IPS DF 6.9 (cell line): ENCODE results near the gene RGS7.

Experiments used
- DNase-seq: peaks from one replicate; pipeline ENCODE4 v3.0.0-alpha.2; 2013; ENCODE audit warnings: low read depth, low spot score
- H3K27ac ChIP-seq: one replicate; pipeline ENCODE4 v1.5.1; 2013; ENCODE audit warnings: low read length, control low read depth
- H3K27me3 ChIP-seq: 2 replicates; pipeline ENCODE4 v1.6.1; 2013; ENCODE audit warnings: mild to moderate bottlenecking, low read length; ENCODE audit not compliant: control insufficient read depth, insufficient read depth
- H3K36me3 ChIP-seq: 2 replicates; pipeline ENCODE4 v1.6.1; 2013; ENCODE audit warnings: low read length; ENCODE audit not compliant: control insufficient read depth, insufficient read depth
- H3K4me1 ChIP-seq: 2 replicates; pipeline ENCODE4 v1.6.1; 2013; ENCODE audit warnings: low read length; ENCODE audit not compliant: control insufficient read depth, insufficient read depth
- H3K4me3 ChIP-seq: 2 replicates; pipeline ENCODE4 v1.5.1; 2013; ENCODE audit warnings: mild to moderate bottlenecking, low read length
- H3K9me3 ChIP-seq: 2 replicates; pipeline ENCODE4 v1.6.1; 2013; ENCODE audit warnings: low read length, inconsistent platforms; ENCODE audit not compliant: control insufficient read depth, insufficient read depth
- WGBS: extraction: QIAGEN DNeasy Blood & Tissue Kit; methylation state at CpG from one replicate; pipeline ENCODE4 v1.1.7; 2013; ENCODE audit warnings: mixed read lengths, missing lambda C conversion rate; ENCODE audit not compliant: insufficient read length, insufficient coverage; 5-methylcytosine and 5-hydroxymethylcytosine counted together

The RGS7 gene

DNA sequence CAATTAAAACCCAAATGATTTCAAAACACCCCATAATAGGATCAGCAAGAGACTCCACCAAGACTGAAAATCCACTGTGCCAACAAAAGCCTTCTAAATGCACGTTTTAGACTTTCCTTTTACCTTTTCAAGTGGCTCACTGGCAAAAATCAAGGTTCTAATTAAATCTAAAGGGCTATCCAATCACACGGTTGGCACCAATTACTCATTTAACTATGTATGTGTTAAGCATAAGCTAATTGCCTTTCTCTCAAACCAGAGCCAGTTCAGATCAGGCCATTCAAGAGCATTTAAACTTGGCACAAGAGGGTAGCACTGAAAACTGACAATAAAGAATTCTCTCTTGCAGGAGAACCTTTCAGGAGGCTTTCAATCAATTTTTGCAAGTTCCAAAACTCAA, 139.5 kb downstream of the RGS7 start:
- no peak for DNase-seq
- Histone ChIP-seq H3K36me3 (no peaks in the 10 kb centered on the region), H3K4me3 (no peak overlapping the region), H3K27me3 (no peaks in the 10 kb centered on the region), H3K4me1 (no peaks in the 10 kb centered on the region), H3K27ac (no peak overlapping the region), H3K9me3 (no peaks in the 10 kb centered on the region)
- no CpG with 5 or more reads among the region's 2 CpGs for WGBS

DNA sequence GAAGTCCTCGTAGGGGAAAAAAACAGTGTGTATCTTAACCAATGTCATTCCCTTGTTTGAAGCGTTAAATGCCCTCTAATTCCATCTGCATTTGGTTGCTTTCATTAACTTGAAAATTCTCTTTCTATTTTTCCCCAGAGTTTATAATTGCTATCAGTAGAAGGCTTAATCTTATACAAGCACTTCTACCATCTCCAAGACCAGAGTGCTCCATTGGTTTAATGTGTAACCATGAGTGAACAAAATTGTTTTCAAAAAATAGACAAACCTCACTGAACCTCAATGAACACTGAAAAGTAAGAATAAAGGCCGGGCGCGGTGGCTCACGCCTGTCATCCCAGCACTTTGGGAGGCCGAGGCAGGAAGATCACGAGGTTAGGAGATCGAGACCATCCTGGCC, 141.3 kb downstream of the RGS7 start:
- no peaks in the 10 kb centered on the region for H3K36me3 ChIP-seq
- H3K4me3 ChIP-seq: no peak overlapping the region
- no CpG with 5 or more reads among the region's 9 CpGs for WGBS
- no peaks in the 10 kb centered on the region for H3K27me3 ChIP-seq
- no peak overlapping the region for H3K27ac ChIP-seq
- H3K4me1 ChIP-seq: no peaks in the 10 kb centered on the region; the same call in 1 of the 2 replicates
- no peak for DNase-seq
- H3K9me3 ChIP-seq: no peaks in the 10 kb centered on the region

DNA sequence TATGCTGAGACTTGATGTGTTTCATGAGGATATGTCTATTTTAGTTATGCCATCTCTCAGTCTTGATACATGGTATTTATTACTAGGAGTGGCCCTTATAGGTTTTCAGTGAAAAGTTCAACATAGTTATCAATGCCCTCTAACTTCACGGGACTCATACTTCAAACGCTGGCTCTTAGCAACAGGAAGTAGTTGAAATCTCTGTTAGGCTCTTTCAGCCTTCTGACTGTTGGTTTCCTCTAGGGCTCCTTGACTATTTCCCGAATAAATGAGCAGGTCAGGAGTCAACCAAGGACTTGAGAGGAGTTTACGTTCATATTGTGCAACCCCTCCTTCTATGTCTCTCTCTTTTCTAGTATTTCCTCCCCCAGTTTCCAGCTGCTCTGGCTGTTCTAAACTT, 141.8 kb downstream of the RGS7 start:
- Histone ChIP-seq H3K4me1 (no peaks in the 10 kb centered on the region; the same call in 1 of the 2 replicates), H3K4me3 (no peak overlapping the region), H3K9me3 (no peaks in the 10 kb centered on the region), H3K27ac (no peak overlapping the region), H3K27me3 (no peaks in the 10 kb centered on the region), H3K36me3 (no peaks in the 10 kb centered on the region)
- DNase-seq: no peak
- no CpG with 5 or more reads among the region's 4 CpGs for WGBS

DNA sequence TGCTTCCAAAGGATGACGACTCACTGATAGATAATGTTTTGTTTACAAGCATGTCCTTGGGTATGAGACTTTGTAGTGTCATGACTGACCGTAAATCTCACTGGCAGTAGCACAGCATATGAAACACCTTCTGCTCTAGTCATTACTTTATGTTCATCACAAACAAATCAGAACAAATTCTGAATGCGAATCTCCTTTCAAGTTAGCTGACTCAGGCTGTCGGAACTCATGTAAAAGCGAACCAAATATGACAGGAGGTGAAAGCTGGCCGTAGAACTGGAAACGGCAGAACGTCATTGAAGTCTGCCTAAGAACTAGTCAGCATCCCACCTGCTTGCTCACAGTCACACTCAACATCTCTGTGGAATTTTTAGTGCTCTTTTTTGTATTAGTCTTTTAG, 143.9 kb downstream of the RGS7 start:
- Histone ChIP-seq H3K27ac (no peak overlapping the region), H3K4me3 (no peak overlapping the region), H3K4me1 (no peaks in the 10 kb centered on the region; the same call in 1 of the 2 replicates), H3K36me3 (no peaks in the 10 kb centered on the region), H3K27me3 (no peaks in the 10 kb centered on the region), H3K9me3 (no peaks in the 10 kb centered on the region)
- DNase-seq: no peak
- WGBS: no CpG with 5 or more reads among the region's 8 CpGs

DNA sequence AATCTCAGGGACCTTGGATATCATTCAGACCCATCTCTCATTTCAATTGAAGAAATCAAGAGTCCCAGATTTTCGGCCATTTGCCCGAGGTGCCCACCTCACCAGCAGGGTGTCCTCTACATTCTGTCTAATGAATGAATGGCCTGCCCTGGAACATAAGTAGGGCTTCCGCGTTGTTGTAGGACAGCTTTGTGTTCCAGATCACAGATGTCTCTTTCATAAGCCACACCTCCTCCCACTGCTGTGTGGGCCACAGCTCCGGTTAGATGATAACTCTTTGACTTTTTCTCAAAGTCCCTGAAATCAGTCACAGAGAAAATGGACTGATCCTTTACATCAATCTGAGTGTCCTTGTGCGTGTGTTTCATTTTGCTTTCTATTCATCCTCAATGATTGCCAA, 144.4 kb downstream of the RGS7 start:
- Histone ChIP-seq H3K36me3 (no peaks in the 10 kb centered on the region), H3K27ac (no peak overlapping the region), H3K4me3 (no peak overlapping the region), H3K27me3 (no peaks in the 10 kb centered on the region), H3K9me3 (no peaks in the 10 kb centered on the region), H3K4me1 (no peaks in the 10 kb centered on the region; the same call in 1 of the 2 replicates)
- no CpG with 5 or more reads among the region's 6 CpGs for WGBS
- DNase-seq: no peak

DNA sequence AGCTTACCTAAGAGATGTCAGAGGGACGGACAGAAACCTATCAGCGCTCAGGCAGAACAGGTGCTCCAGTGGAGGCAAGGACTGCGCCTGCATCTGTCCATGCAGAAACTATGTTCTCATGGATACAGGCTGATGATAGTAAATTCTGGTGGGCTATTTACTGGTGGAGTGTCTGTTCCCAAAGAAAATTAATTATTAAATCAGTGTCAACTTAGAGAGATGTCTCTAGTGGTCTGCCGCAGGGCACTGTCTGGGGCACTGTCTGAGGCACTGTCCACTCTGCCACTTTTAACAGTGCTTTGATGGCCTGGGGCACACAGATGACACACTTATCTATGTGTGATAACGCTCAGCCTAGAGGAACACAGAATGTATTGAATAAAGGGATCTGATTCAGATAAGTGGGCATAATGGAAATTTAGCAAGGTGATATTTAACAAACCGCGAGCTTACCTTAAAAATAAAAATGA, 148.1 kb downstream of the RGS7 start:
- Histone ChIP-seq H3K27me3 (no peaks in the 10 kb centered on the region), H3K36me3 (no peaks in the 10 kb centered on the region), H3K4me3 (no peak overlapping the region), H3K27ac (no peak overlapping the region), H3K9me3 (no peaks in the 10 kb centered on the region), H3K4me1 (no peaks in the 10 kb centered on the region; the same call in 1 of the 2 replicates)
- no CpG with 5 or more reads among the region's 7 CpGs for WGBS
- DNase-seq: no peak

DNA sequence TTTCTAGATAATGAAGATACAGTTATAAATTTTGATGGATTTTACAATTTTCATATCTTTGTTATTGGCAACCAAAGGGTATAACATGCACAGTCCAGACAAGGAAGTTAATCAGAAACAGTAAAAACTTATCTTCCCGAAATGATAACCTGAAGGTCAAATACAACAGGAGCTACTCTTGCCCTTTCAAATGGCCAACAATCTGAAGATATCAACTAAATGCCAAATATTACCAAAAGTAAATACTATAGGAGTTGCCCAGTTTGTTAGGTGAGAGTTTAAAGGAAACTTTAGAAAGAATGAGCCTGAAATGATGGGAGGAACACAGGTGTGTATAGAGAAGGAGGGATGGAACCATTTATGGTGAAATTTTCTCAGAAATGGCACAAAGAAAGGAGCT, 153.2 kb downstream of the RGS7 start:
- no CpG with 5 or more reads among the region's 1 CpG for WGBS
- H3K27ac ChIP-seq: no peak overlapping the region
- no peaks in the 10 kb centered on the region for H3K9me3 ChIP-seq
- no peaks in the 10 kb centered on the region for H3K36me3 ChIP-seq
- DNase-seq: no peak
- H3K4me1 ChIP-seq: peaks cover 2% of the 10 kb centered on the region; the same call in 1 of the 2 replicates
- H3K27me3 ChIP-seq: no peaks in the 10 kb centered on the region
- no peak overlapping the region for H3K4me3 ChIP-seq

DNA sequence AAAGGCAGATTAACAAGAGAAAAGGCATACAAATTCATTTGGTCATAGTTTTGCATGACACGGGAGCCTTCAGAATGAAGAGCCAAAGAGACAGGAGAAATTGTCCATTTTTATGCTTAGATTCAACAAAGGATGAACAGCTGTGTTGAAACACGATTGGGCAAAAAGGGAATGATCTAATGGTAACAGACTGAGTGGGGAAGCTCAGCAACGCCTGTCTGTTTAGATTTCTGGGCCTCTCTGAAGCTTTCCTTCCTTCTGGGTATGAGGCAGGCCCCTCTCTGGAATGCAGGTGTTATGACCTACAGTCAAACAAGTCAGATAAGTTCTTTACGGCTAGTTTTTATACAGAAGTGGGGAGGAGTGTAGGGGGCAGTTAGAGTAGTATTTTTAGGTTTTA, 154.6 kb downstream of the RGS7 start:
- H3K27ac ChIP-seq: no peak overlapping the region
- no peak overlapping the region for H3K4me3 ChIP-seq
- no peaks in the 10 kb centered on the region for H3K27me3 ChIP-seq
- H3K4me1 ChIP-seq: peaks cover 2% of the 10 kb centered on the region; the same call in 1 of the 2 replicates
- H3K36me3 ChIP-seq: no peaks in the 10 kb centered on the region
- no peak for DNase-seq
- no CpG with 5 or more reads among the region's 4 CpGs for WGBS
- no peaks in the 10 kb centered on the region for H3K9me3 ChIP-seq

DNA sequence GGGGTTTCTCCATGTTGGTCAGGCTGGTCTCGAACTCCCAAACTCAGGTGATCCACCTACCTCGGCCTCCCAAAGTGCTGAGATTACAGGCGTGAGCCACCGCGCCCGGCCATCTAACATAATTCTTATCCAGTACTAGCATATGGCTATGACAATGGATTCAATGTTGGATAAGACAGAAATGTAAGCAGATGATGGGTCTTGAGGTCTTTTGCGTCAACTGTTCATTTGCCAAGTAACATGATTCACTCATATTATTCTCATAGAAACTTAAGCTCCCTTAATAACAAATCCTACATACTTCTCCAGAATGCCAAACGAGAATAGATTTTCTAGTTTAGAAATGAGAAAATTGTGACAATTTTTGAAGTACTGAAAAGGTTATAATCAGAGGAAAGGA, 170.3 kb downstream of the RGS7 start:
- Histone ChIP-seq H3K27me3 (no peaks in the 10 kb centered on the region), H3K4me3 (no peak overlapping the region), H3K4me1 (no peaks in the 10 kb centered on the region), H3K27ac (no peak overlapping the region), H3K36me3 (no peaks in the 10 kb centered on the region), H3K9me3 (no peaks in the 10 kb centered on the region)
- DNase-seq: no peak
- WGBS: no CpG with 5 or more reads among the region's 8 CpGs

DNA sequence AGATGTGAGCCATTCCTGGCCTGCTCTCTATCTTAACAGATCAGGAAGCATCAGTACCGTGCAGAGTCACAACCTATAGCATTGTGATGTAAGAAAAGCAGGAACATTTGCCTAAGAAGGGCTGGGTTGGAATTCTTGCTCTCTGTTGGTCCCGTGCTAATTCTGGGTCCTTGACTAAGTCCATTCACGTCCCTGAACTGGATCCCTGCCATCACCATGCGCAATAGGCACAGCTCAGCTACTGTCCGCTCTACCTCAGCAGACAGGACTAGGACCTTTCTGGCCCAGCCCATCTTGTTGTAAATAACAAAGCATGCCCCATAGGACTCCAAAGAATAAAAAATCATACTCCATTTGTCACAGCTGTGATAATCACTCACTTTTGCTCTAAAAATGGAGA, 175.0 kb downstream of the RGS7 start:
- H3K27me3 ChIP-seq: no peaks in the 10 kb centered on the region
- no CpG with 5 or more reads among the region's 5 CpGs for WGBS
- H3K4me1 ChIP-seq: no peaks in the 10 kb centered on the region
- H3K27ac ChIP-seq: no peak overlapping the region
- H3K9me3 ChIP-seq: no peaks in the 10 kb centered on the region
- no peaks in the 10 kb centered on the region for H3K36me3 ChIP-seq
- DNase-seq: no peak
- no peak overlapping the region for H3K4me3 ChIP-seq

DNA sequence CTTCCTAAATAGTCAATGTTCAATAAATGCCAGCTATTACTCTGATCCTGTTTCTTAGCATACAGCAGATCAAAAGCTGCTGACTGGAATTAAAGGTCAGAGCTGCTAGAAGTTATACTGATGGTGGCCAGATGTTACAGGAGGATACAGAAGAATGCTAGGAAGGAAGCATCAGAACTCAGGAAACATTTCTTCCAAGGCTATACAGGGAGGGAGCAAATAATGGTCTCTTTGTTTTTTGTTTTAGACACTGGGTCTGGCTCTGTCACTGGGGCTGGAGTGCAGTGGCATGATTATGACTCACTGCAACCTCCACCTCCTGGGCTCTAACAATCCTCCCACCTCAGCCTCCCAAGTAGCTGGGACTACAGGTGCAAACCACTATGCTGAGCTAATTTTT, 175.5 kb downstream of the RGS7 start:
- Histone ChIP-seq H3K27ac (no peak overlapping the region), H3K27me3 (no peaks in the 10 kb centered on the region), H3K9me3 (no peaks in the 10 kb centered on the region), H3K4me3 (no peak overlapping the region), H3K4me1 (no peaks in the 10 kb centered on the region), H3K36me3 (no peaks in the 10 kb centered on the region)
- no peak for DNase-seq
